Ureter (tissue), 1 donor: ENCODE data around the gene PAX5. TPM values are rescaled to one million over a fixed set of nuclear protein-coding genes. Genes with fewer than 3 reads are reported as not detected.

Source experiments
- DNase-seq: peaks from one replicate; pipeline ENCODE4 v3.0.0-alpha.2; 2020; ENCODE audit warnings: low spot score
- total RNA-seq: library from RNA; stranded (reverse); gene quantifications from one replicate; pipeline ENCODE4 v1.2.4, GENCODE V29; 2023
- donor health status: DM: yes; HTN: yes; CAD: no.

PAX5 gene
- total RNA-seq, 1 donor from 2014 or later, result not detected

DNA sequence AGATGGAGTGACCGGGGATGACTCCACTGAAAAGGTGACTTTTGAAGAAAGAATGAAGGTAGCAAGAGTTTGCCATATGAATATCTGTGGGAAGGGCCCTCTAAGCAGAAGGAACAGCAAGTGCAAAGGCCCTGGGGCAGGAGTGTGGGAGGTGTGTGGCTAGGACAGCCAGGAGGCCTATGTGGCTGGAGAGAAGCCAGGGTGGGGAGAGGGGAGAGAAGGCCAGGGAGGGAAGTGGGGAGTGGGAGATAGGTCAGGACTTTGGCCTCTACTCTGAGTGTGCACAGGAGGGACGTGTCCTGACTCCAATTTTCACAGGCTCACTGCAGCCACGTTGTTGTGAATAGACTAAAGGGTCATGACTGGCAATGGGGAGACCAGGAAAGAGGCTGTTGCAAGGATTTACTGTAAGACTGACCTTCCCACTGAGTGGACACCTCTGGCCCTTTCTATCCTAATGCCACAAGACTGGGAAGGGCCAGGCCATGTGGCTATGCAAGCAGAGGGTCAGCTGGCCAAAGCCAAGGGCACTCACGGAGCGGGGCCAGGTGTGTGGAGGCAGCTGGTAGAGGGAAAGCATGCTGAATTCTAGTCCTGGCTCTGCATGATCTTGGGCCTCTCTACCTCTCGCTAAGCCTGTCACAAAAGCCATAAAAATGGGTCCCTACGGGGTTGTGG is 172.4 kb downstream of the PAX5 start:
- DNase-seq, result no peak

GRCh38 chr9:36858805-36859375 is 175.2 kb downstream of the PAX5 start:
- DNase-seq, result no peak

DNA sequence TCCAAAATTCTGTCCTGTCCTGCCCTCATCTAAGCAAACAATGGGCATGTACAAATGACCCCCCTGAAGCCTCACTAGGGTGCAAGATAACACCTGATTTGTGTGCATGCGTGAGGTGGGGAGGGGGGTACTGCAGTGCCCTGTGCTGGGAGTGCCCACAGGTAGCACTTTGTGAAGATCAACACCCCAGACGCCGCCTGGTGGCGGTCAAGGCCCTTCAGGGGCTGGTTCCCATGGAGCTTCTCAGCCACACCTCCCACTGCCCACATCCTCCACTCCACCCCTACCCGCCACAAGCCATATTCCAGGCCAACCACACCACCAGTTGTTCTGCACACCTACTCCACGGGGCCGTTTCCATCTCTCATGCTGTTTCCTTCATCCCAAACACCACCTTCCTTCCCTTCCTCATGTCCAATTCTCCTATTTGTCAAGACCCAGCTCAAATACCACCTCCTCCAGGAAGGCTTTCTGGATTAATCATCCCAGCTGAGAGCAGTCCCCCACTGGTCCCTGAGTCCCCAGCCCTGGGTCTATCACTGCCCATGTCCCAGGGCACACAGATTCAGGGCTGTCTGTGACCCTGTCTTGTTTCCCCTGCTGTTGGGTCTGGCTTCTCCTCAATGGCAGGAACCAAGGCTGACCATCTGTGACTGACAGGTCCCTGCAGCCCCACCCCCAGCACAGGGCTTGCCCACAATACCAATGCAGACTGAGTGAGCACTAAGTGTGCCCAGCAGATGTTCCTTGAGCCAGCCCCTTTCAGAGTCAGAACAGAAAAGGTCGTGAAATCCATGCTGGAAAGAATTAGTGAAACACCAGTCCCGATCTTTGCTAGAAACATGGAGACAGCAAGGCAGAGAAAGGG is 178.4 kb downstream of the PAX5 start:
- DNase-seq, result no peak

- DNase-seq, result no peak
Measured at GRCh38 chr9:36854751-36855150, 179.3 kb downstream of the PAX5 start.

DNA sequence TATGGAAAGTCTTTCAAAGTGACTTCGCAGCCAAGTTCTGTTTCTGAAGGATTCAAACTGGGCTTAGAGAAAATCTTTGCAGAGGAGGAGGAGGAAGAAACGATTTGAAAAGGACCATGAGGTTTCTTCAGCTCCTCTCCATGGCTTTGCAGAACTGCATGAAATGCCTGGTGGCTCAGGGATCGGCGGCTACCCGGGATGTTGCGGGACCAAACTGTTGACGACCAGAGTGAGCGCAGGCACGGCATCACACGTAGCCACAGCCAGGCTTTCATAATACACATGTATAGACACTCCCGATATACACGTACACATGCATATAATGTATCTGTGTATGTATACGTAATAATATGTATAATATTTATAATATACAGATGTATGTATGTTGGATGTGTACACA is 180.0 kb downstream of the PAX5 start:
- DNase-seq, result no peak

GRCh38 chr9:36853233-36853632 is 180.8 kb downstream of the PAX5 start:
- no peak for DNase-seq

DNA sequence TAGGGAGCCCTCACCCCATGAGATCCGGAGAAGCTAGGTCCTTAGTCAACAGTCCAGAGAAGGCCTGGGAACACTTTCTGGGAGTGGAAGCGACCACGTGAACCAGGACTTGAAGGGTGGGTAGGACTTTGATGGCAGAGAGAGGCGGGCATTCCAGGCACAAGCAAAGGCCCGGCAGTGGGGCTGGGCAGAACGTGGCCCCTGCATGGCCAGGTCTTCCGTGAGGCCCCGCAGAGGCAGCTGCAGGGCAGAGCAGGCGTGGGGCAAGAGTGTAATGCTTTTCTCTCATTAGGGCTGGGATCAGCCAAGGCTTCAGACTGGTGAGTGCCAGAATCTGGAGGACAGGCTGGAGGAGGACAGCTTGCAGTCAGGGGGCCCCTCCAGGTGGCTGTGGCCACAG is 184.1 kb downstream of the PAX5 start:
- no peak for DNase-seq

DNA sequence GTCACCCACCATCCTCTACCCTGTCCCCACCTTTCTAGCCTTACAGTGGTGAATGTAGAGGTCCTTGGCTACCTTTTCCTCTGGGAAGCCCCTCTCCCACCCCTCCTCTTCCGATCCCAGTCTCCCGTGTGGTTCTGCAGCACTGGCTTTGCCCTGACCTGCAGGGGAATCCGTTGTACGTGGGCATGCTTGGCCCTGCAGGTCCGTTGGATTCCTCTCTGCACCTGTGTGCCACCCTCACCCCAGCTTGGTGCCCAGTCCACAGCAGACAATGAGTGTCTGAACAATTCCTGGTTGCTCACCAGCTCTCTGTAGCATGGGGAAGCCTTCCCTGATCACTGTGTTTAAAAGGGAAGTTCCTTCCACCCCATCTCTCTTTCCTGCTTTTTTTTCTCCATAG is 185.1 kb downstream of the PAX5 start:
- no peak for DNase-seq

DNA sequence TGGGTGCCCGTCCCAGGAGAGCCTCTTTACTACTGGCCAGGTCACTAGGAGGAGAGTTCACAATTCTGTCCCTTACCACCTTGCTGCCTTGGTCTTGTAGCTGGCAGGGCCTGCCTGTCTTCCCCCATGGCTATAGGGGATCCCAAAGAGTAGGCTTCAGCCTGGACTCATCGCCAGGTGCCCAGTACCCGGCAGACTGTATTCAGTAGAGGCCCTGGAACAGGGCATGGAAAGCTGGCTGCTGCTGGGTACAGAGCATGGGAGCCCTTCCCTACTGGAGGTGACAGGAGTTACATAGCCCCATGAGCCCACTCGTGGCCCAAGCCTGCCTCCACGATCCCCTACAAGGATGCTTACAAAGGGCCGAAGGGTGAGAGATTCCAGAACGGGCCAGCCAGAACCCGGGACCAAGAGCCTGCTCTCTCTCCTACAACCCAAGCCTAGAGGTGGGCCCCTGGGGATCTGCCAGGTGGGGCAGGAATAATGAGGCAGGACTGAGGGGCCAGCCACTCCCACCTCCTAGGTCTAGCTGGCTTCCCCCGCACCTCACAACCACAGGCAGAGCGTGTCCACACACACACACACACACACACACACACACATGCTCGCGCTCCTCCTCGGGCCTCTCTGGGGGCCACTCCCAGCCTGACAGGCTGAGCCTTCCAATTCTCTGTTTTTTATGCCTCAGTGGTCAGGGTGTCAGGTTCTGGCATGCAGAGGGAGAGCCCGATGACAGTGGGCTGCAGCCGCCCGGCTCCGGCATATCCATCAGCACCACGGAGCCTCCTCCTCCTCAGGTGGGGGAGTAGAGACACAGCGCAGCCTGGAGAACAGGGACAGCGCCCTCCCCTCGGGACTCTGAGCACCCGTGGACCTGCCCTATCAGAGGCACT is 186.0 kb downstream of the PAX5 start:
- DNase-seq, result no peak

DNA sequence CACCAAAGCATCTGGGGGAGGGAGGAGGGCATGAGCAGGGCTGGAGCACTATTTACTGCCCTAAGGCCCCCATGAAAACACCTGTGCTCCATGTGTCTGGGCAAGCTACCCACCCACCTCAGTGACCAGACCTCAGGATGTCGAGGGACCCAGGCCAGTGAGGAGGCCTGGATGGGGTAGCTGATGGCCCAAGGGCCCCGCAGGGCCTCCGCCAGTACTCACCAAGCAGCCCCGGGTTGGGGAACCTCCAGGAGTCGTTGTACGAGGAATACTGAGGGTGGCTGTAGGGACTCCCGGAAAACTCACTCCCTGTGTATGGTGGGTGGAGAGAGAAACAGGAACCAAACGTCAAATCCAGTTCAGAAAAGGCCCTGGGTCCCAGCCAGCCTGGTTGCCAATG is 187.4 kb downstream of the PAX5 start:
- DNase-seq, result no peak

- DNase-seq, result no peak
Measured at GRCh38 chr9:36845844-36846243, 188.2 kb downstream of the PAX5 start.

- no peak for DNase-seq
Measured at GRCh38 chr9:36844961-36845360, 189.1 kb downstream of the PAX5 start.

- DNase-seq, result no peak
Measured at GRCh38 chr9:36843964-36844363, 190.1 kb downstream of the PAX5 start.

DNA sequence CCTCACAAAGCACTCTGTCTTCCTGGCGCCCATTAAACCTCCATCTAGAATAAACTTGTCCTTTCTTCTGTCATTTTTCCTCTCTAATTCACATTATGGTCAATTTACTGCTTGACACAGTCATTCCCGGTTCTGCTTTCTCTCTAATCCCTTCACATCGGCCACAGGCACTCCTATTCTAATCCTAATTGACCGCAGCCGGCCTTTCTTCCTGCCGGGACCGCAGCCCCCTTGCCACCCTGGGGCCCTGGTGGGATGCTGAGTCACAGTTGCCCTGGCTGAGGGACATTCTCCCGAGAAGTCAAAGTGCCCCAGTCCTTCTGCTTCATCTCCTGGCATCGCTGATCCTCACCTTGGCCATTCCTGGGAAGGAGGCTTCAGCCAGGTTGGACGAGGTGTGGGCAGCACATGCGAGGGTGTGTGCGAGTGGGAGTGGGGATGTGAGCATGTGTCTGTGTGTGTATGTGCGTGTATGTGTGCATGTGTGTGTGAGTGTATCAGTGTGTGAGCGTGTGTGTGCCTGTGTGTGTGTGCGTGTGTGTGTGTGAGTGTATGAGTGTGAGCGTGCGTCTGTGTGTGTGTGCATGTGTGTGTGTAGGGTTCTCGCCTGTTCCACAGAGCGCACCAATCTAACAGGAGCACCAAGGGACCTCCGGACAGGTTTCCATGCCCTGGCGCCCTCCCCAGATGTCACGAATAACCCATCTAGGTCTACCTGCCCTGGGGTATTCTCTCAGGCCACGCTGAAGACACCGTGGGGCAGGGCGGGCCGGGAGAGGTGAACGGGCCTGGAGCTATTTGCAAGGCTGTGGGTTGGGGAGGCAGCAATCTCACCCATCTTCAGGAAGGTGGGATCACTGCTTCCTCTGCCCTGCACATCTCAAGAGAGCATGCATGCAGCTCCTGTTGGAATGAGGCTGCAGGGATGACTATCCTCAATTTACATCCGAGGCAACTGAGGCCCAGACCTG is 191.2 kb downstream of the PAX5 start:
- DNase-seq, result no peak

GRCh38 chr9:36840898-36841536 is 193.1 kb downstream of the PAX5 start:
- DNase-seq, result no peak

DNA sequence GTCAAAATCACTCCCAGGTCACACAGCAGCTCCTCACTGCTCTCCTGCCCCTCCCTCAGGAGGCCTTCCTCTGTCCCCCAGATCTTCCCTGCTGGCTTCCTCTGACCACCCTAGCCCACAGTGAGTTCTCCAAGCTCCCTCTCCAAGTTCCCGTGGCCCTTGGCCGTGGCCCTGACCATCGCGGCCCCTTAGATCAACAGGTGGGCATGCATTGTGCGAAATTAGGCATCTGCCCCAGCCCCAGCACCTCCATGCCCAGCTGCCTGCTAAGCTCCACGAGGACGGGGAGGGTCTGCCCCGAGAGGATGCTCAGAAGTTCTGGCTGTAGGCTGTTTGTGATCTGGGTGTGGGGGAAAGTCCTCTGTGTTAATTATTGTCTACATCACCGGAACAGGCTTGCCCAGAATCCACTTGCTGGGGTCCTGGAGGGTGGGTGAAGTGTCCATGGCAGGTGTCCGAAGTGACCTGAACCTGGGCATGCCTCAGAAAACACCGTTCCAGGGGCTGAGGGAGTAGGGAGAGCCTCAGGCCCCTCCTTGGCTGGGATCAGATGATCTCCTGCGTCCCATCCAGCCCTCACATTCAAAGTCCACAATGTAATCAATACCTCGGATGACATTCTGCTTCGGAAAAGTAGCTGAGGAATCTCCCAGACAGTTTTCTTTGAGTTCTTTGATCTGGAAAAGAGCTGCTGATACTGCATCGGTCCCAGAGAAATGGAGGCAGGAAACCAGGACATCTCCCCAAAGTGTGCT is 194.8 kb downstream of the PAX5 start:
- DNase-seq, result no peak

- DNase-seq, result no peak
Measured at GRCh38 chr9:36837431-36838405, 196.3 kb downstream of the PAX5 start.

- no peak for DNase-seq
Measured at GRCh38 chr9:36836486-36836885, 197.6 kb downstream of the PAX5 start.
